Femur (tissue), 1 donor: ENCODE data around the gene THAP11.

Experiments used
- DNase-seq: peaks from one replicate; pipeline ENCODE4 v3.0.0-alpha.2; 2017

Gene THAP11

GRCh38 chr16:67886387-67886786 is 44.3 kb downstream of the THAP11 start:
- no peak for DNase-seq

- DNase-seq: no peak
Measured at GRCh38 chr16:67888331-67888730, 46.2 kb downstream of the THAP11 start.

GRCh38 chr16:67892375-67892774 is 50.3 kb downstream of the THAP11 start:
- DNase-seq: no peak

DNA sequence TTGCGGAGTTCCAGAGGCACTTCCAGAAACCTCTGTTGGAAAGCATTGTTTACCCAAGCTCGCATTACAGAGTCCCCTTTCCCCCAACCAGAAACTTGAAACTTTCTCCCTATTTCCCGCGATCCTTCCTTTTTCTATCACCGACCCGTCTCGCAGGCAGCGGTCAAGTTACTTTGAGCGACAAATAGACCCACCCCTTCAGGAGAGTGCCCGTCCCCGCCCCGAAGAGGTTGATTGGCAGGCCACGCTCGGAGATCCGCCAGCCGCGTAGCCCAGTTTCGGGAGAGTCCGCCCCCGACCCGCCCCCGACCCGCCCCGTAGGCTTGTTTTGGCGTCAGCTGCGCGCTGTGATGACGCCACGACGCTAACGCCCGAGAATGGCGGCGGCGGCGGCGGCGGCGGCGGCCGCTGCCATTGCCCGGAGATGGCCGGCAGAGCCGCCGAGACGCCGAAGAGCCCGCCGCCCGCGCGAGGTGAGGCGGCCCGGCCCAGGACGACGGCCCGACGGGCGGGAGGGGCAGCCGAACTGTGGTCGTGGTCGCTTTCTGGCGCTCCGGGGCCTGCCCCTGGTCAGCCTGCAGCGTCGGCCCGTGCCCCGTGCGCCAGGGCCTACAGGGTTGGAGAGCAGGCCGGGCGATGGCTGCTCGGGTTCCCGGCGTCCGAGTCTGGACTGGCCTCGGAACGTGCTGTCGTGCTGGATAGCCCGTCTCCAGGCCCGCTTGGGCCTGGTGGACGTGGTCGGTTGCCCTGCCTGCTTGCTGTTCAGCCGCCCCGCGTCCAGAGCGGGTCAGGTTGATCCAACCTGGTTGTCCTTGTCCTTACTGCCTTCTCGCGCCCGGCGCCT is 51.0 kb downstream of the THAP11 start, which contains the start of gene PSKH1:
TSS of gene PSKH1 (plus strand) at position 356 of the 844 bp plus-strand sequence. CDS start 15,496 bp downstream, outside the sequence.
- DNase-seq: peak; percentile 99
